ENCODE results near the gene FOXP1.

DNA sequence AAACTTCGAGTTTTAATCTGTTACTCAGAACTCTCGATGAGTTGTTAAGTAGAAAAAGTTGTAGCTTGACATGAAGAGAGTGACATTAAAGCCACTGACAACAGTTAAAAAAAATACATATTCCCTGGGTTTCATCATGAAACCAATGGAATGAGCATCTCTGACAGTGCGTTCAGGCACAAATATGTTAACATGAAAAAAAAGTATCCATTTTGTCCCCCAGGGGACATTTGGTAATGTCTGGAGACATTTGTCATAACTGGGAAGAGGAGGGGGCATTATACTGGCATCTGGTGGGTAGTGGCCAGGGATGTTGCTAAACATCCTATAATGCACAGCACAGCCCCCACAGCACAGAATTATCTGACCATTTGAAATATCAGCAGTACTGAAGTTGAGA is 14.8 kb upstream of the FOXP1 start:
- TF ChIP-seq POLR2AphosphoS2 (IDR thresholded peaks at IDR 0.05; ENCODE audit: low read depth, low read length): no peak
- no peak for TF ChIP-seq MTF1 (CRISPR knock-in tag; IDR thresholded peaks at IDR 0.05)
- TF ChIP-seq SETDB1 (CRISPR knock-in tag; IDR thresholded peaks at IDR 0.05; ENCODE audit: borderline replicate concordance): no peak
- no peak for TF ChIP-seq KAT7 (CRISPR knock-in tag; IDR thresholded peaks at IDR 0.05; ENCODE audit: borderline replicate concordance)
- no peak for TF ChIP-seq SMAD3 (CRISPR knock-in tag; IDR thresholded peaks at IDR 0.05)
- no peak for TF ChIP-seq ZNF577 (CRISPR knock-in tag; IDR thresholded peaks at IDR 0.05; ENCODE audit: borderline replicate concordance, low read depth)
- no peak for TF ChIP-seq ZNF335 (CRISPR knock-in tag; IDR thresholded peaks at IDR 0.05)
- no peak for TF ChIP-seq POLR2A (IDR thresholded peaks at IDR 0.05; ENCODE audit: insufficient read depth in 1 of 2, low read depth in 2 of 2, low read length in 2 of 2)
- TF ChIP-seq CCAR2 (optimal IDR thresholded peaks at IDR 0.05; ENCODE audit: low read depth, low read length): no peak
- no peak for TF ChIP-seq CENPX (CRISPR knock-in tag; IDR thresholded peaks at IDR 0.05)
- no peak for TF ChIP-seq REL (CRISPR knock-in tag; conservative IDR thresholded peaks at IDR 0.05)
- TF ChIP-seq ZNF121 (CRISPR knock-in tag; IDR thresholded peaks at IDR 0.05): no peak
- TF ChIP-seq, protein P1, sequence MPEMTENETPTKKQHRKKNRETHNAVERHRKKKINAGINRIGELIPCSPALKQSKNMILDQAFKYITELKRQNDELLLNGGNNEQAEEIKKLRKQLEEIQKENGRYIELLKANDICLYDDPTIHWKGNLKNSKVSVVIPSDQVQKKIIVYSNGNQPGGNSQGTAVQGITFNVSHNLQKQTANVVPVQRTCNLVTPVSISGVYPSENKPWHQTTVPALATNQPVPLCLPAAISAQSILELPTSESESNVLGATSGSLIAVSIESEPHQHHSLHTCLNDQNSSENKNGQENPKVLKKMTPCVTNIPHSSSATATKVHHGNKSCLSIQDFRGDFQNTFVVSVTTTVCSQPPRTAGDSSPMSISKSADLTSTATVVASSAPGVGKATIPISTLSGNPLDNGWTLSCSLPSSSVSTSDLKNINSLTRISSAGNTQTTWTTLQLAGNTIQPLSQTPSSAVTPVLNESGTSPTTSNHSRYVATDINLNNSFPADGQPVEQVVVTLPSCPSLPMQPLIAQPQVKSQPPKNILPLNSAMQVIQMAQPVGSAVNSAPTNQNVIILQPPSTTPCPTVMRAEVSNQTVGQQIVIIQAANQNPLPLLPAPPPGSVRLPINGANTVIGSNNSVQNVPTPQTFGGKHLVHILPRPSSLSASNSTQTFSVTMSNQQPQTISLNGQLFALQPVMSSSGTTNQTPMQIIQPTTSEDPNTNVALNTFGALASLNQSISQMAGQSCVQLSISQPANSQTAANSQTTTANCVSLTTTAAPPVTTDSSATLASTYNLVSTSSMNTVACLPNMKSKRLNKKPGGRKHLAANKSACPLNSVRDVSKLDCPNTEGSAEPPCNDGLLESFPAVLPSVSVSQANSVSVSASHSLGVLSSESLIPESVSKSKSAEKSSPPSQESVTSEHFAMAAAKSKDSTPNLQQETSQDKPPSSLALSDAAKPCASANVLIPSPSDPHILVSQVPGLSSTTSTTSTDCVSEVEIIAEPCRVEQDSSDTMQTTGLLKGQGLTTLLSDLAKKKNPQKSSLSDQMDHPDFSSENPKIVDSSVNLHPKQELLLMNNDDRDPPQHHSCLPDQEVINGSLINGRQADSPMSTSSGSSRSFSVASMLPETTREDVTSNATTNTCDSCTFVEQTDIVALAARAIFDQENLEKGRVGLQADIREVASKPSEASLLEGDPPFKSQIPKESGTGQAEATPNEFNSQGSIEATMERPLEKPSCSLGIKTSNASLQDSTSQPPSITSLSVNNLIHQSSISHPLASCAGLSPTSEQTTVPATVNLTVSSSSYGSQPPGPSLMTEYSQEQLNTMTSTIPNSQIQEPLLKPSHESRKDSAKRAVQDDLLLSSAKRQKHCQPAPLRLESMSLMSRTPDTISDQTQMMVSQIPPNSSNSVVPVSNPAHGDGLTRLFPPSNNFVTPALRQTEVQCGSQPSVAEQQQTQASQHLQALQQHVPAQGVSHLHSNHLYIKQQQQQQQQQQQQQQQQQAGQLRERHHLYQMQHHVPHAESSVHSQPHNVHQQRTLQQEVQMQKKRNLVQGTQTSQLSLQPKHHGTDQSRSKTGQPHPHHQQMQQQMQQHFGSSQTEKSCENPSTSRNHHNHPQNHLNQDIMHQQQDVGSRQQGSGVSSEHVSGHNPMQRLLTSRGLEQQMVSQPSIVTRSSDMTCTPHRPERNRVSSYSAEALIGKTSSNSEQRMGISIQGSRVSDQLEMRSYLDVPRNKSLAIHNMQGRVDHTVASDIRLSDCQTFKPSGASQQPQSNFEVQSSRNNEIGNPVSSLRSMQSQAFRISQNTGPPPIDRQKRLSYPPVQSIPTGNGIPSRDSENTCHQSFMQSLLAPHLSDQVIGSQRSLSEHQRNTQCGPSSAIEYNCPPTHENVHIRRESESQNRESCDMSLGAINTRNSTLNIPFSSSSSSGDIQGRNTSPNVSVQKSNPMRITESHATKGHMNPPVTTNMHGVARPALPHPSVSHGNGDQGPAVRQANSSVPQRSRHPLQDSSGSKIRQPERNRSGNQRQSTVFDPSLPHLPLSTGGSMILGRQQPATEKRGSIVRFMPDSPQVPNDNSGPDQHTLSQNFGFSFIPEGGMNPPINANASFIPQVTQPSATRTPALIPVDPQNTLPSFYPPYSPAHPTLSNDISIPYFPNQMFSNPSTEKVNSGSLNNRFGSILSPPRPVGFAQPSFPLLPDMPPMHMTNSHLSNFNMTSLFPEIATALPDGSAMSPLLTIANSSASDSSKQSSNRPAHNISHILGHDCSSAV (CRISPR knock-in tag; IDR thresholded peaks at IDR 0.05; ENCODE audit: borderline replicate concordance): no peak
